HG03457 (cell line): ENCODE measurements around the gene CCHCR1.
"Not testable (repeated sequence)": the region's sequence is repeated elsewhere in the genome, so short reads cannot be mapped to it uniquely, and the experiment has no call there.

ENCODE experiments used
- ATAC-seq: cut with Tn5 transposase; IDR thresholded peaks from one replicate; pipeline ENCODE4 v1.9.1; 2021; ENCODE audit warnings: moderate number of reproducible peaks; ENCODE audit not compliant: unreplicated experiment

The CCHCR1 gene, protein sequence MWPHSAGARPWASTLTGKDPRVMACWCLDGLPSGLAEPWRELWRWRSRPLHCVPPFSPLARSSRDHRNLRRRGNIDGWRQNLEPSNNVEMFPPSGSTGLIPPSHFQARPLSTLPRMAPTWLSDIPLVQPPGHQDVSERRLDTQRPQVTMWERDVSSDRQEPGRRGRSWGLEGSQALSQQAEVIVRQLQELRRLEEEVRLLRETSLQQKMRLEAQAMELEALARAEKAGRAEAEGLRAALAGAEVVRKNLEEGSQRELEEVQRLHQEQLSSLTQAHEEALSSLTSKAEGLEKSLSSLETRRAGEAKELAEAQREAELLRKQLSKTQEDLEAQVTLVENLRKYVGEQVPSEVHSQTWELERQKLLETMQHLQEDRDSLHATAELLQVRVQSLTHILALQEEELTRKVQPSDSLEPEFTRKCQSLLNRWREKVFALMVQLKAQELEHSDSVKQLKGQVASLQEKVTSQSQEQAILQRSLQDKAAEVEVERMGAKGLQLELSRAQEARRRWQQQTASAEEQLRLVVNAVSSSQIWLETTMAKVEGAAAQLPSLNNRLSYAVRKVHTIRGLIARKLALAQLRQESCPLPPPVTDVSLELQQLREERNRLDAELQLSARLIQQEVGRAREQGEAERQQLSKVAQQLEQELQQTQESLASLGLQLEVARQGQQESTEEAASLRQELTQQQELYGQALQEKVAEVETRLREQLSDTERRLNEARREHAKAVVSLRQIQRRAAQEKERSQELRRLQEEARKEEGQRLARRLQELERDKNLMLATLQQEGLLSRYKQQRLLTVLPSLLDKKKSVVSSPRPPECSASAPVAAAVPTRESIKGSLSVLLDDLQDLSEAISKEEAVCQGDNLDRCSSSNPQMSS

DNA sequence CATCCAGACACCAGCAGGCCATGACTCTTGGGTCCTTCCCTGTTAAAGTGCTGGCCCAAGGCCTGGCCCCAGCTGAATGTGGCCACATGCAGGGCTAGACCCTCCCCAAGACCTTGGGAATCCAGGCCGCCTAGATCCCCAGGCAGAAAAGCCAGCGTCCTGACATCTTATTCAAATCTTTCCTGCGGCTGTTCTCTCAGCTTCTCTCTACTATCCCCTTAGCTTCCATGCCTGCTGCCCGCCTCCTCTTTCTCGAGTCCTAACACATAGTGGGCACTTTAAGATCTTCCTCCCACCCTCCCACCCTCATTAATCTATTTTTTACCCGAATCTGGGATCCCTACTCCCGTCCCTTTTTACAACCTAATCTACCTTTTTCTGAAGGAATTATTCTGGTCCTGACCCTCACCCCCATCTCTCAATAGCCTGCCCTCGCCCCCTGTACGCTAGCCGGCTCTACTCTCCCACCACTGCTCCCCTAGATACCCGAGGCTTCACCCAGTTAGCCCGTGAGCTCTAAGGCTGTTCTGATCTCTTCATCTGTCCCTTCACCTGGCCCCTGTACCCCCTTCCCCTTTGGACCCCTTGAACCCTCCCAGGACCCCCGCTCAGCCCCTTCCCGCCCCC is at the start of gene CCHCR1:
Gene CCHCR1 (minus strand): TSS at position 290 of the 627 bp plus-strand sequence. CDS start 202 bp downstream, at position 88.
- ATAC-seq: no peak

DNA sequence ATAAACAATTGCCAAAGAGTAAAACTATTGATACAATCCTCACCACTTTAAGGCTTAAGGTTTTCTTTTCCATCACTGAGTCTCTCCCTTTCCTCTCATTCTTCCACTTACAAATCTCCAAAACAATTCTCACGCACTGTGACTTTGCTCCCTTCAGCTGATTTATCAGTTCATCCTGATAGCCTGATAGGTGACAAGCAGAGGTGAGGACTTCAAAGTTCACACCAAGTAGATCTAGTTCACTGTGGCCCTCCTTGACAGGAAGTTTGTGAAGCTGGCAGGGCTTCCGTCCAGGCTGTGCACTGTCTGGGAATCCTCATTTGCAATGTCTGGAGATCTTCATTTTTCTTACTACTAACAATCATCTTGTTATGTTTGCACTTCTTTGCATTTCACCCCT is 48.0 kb upstream of the CCHCR1 start:
- ATAC-seq: no peak

DNA sequence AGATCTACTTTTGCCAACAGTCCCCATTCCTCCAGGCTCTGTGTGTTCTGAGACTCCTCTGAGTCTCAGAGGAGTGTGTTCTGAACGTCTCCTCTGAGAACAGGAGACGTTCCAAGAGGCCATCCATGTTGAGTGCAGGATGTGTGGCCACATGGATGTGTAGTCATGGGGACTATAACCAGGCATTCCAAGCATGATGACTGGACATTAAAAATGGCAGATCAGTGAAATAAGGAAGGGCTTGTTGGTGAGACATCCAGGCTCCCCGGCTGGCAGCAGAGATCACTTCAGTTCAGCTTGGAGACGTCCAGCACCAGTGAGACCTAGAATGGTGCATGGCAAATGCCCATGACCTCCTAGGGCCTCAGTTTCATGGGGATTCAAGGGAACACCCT is 47.1 kb upstream of the CCHCR1 start:
- ATAC-seq: no peak

DNA sequence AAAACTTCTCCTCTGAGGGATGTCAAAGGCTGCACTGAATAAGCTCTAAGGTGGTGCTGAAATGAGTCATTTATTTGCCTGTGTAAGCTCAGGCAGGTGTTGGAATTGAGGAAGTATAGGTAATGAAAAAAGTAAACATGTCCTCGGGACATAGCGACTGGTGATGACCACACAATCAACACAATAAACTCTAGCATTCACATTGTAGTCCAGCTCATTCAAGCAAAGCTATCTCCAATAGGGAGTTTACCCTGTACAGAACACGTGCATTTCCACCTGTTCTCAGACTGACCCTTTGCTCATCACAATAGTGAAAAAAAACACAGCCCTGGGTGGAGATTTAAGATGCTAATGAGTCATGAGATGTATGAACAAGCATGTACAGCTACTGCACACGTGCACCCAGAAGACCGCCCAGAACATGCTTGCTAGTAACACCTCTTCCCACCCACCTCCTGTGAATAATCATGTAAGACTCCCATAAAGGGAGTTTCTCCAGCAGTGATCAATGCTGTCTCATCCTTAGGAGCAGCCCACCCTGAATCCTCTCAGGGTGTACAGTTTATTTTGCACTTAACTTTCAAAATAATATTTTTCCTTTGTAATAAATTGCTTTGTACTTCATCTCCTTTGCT is 45.9 kb upstream of the CCHCR1 start:
- ATAC-seq: peak; percentile 38

DNA sequence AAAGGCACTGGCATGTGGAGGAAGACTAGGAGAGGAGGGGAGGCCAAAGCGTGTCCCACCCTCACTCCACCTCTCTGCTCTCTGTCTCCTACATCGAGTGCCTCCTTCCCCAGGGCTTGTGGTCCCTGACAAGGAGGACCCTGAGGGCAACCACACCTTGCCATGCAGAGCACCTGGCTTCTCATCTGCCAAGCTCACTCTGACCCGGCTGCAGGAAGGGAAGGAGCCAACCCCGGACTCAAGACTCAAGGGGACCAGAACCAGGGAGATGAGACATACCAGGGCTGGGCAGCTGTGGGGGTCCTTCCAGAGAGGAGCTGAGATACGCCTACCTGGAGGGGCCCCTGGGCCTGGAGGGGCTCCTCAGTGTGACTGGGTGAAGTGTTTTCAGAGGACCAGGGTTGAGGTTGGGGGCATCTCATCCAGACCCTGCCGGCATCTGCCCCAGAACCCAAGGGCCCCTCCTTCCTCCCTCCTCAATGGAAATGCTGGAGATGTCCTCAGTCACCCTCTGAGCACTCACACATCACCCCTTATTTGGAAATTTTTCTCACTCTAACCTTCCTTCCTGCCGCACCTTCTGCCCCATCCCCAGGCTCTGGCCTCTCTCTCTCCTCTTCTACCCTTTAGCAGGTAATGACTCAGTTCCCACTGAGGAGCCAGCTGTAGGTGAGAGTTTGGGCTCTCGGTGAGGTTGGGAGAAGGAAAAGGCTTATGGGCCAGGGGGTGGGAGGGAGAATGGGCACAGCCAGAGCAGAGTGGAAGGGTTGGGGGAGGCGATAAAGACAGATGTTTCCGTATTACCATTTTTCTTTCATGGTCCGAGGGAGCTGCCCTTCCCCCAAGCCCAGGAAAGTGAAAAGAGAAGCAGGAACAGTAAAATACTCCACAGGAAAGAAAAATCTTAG is 44.9 kb upstream of the CCHCR1 start:
- ATAC-seq: no peak

DNA sequence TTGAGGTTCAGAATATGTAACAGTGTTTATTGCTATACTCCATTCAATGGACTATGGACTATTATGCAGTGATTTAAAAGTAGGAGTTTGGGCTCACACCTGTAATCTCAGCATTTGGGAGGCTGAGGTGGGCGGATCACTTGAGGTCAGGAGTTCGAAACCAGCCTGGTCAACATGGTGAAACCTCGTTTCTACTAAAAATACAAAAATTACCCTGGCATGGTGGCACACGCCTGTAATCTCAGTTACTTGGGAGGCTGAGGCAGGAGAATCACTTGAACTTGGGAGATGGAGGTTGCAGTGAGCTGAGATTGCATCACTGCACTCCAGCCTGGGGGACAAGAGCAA is 41.5 kb upstream of the CCHCR1 start:
- ATAC-seq: not testable (repeated sequence)

DNA sequence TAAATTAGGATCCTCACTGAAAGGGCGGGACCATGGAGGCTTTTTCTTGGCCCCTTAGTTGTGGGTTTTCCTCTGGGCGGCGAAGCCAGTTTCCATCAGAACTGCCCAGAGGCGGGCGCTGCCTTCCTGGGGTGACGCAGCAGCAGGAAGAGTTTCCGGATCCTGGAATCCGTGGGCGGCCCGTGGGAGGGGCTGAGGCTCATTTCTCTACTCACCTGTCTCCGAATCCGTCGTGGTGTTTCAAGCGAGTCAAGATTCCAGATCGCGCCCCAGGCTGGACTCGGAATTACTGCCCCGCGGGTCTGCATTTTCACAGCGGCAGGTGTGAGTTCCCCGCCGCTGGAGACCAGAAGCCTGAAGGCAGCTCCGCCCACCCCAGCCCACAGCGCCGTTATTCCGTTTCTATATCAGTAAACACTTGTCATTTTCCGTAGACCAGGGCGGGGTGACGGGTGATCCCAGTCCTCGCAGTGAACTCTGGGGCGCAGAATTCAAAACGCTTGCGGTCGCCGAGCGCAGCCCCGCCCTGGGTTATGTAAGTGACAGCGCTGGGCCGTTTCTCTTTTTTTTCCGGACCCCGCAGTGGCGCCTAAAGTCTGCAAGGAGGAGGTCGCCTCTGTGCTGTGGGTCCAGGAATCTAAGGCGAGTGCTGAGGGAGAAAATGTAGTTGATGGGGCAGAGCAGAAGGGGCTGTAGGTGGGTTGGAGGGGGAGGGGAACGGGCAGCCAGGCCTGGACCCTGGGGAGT is 40.1 kb upstream of the CCHCR1 start:
- ATAC-seq: peak; percentile 53

DNA sequence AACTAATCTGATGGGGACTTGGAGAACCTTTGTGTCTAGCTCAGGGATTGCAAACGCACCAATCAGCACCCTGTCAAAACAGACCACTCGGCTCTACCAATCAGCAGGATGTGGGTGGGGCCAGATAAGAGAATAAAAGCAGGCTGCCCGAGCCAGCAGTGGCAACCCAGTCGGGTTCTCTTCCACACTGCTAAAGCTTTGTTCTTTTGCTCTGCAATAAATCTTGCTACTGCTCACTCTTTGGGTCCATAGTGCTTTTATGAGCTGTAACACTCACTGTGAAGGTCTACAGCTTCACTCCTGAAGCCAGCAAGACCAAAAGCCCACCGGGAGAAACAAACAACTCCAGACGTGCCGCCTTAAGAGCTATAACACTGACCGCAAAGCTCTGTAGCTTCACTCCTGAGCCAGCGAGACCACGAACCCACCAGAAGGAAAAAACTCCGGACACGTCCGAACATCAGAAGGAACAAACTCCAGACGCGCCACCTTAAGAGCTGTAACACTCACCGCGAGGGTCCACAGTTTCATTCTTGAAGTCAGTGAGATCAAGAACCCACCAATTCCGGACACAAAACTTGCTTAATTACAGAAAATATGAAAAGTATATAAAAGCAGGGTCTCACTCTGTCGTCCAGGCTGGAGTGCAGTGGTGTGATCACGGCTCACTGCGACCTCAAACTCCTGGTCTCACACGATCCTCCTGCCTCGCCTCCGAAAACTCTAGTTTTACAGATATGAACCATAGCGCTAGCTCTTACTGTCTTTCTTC is 38.8 kb upstream of the CCHCR1 start:
- ATAC-seq: not testable (repeated sequence)

DNA sequence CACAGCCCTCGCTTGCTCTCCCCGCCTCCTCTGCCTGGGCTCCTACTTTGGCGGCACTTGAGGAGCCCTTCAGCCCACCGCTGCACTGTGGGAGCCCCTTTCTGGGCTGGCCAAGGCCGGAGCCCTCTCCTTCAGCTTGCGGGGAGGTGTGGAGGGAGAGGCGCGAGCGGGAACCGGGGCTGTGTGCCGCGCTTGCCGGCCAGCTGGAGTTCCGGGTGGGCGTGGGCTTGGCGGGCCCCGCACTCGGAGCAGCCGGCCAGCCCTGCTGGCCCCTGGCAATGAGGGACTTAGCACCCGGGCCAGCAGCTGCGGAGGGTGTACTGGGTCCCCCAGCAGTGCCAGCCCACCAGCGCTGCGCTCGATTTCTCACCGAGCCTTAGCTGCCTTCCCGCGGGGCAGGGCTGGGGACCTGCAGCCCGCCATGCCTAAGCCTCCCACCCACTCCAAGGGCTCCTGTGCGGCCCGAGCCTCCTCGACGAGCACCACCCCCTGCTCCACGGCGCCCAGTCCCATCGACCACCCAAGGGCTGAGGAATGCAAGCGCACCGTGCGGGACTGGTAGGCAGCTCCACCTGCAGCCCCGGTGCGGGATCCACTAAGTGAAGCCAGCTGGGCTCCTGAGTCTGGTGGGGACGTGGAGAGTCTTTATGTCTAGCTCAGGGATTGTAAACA is 37.8 kb upstream of the CCHCR1 start:
- ATAC-seq: not testable (repeated sequence)

DNA sequence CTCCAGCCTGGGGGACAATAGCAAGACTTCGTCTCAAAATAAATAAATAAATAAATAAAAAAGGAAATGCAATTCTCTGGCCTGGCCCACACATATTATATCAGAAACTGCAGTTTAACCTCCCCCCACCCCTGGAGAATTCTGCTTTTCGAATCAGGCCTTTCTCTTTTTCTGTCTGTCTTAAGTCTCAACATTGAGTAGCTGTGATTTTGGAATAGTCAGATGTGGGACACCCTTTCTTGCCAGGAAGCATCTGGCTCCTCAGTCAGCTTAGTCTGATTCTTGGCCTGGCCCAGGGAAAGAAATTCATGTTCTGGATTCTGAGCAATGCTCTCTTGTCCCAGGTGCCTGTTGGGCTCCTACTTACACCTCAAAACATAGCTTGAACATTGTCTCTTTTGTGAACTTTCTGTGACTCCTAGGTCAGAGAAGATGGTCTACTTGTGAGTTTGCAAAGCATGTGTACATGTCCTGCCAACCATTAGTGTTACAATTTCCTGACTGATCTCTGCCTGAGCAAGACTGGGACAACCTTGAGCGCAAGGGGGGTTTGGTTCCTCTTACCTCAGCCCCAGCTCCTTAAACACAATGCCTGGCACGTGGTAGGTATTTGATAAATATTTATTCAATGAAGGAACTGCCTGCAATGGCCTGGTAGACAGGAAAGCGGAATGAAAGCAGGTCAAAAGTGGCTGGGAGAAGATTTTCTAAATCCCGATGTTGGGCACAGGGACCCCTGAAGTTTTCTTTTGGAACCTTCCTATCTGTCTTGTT is 36.6 kb upstream of the CCHCR1 start:
- ATAC-seq: no peak

DNA sequence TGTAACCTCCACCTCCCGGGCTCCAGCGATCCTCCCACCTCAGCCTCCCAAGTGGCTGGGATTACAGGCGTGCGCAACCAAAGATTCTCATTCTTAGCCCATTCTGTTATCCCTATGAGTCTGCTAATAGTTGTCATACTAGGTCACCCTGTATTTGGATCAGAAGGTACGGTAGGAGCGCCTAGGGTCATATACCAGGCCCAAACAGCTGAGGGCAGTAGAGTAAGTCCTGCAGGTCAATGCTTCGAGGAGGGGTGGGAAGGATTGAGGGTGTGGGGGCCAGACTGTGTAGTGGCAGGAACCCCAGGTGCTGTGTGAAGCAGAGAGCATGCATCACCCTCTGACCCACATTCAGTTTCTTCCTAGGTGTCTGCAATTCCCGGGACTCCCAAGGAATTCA is 35.6 kb upstream of the CCHCR1 start:
- no peak for ATAC-seq

DNA sequence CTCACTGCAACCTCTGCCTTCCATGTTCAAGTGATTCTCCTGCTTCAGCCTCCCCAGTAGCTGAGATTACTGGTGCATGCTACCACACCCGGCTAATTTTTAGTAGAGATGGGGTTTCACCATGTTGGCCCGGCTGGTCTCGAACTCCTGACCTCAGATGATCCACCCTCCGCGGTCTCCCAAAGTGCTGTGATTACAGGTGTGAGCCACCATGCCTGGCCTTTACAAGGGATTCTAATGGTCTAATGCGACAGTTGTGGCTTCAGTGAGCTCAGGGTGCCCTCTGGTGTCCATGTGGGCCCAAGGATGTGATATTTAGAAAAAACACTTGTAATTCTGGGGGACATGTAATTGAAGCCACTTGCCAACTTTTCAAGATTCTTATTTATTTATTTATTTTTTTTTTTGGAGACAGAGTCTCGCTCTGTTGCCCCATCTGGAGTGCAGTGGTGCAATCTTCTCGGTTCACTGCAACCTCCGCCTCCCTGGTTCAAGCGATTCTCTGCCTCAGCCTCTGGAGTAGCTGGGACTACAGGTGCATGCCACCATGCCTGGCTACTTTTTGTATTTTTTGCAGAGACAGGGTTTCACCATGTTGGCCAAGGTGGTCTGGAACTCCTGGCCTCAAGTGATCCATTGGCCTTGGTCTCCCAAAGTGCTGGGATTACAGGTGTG is 35.0 kb upstream of the CCHCR1 start:
- not testable (repeated sequence) for ATAC-seq

DNA sequence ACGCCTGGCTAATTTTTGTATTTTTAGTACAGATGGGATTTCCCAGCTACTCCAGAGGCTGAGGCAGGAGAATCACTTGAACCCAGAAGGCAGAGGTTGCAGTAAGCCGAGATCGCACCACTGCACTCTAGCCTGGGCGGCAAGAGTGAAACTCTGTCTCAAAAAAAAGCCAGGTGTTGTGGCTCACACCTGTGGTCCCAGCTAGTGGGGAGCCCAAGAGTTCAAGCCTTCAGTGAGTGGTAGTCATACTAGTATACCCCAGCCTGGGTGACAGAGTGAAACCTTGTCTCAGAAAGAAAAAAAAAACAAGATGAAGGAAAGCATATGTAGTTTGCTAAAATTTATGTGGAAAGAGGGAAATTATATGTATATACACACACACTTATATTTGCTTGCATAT is 32.9 kb upstream of the CCHCR1 start:
- ATAC-seq: no peak

DNA sequence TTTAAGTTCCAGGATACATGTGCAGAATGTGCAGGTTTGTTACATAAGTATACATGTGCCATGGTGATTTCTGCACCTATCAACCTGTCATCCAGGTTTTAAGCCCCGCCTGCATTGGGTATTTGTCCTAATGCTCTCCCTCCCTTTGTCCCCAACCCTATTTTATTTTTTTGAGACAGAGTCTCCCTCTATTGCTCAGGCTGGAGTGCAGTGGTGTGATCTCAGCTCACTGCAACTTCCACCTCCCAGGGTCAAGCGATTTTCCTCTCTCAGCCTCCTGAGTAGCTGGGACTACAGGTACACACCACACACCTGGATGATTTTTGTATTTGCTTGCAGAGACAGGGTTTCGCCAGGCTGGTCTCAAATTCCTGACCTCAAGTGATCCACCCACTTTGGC is 31.6 kb upstream of the CCHCR1 start:
- not testable (repeated sequence) for ATAC-seq

DNA sequence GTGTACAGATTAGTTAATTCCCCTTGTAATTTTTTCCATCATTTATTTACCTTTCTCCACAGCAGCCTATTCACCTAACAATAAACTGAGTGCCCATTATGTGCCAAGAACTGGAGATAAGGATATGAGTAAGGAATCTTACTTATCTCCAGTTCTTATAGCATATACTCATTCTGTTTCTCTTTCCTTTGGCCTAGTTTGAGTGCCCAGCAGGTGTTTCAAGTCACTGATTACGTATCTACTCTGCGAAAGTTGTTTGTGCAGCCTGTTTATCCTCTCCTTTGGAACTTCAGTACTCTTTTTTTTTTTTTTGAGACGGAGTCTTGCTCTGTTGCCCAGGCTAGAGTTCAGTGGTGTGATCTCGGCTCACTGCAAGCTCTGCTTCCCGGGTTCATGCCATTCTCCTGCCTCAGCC is 30.2 kb upstream of the CCHCR1 start:
- ATAC-seq: no peak

DNA sequence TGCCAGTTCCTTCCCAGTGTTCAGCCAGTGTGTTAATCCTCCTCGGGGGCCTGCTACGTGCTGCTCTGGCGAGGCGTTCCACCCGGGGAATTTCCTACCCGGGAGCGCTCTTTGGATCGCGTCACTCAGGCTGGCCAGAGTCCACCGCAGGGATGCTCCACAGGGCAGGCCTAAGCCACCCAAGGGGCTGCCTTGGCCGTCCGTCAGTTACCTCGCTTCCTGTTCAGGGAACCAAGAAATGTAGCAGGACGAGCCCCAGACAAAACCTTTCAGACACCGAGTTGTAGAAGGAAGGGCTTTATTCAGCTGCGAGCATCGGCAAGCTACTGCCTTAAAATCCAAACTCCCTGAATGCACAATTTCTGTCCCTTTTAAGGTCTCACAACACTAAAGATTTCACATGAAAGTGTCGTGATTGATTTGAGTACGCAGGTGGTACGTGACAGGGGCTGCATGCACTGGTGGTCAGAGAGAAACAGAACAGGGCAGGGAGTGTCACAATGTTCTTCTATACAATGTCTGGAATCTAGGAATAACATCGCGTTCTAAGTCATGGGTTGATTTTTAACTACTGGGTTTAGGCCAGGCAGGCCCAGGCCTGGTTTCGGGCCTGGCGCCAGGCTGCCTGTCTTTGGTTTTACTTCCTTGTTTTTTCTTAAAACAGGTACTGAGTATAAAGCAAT is 28.6 kb upstream of the CCHCR1 start:
- no peak for ATAC-seq
